22Rv1 (cell line): Measurements from ENCODE around the gene NID1.

ENCODE experiments used
- ZFX ChIP-seq: fragments of 450-650 bp; IDR thresholded peaks from 2 replicates; pipeline ENCODE4 v1.6.1; 2017; ENCODE audit warnings: antibody characterized with exemption, borderline replicate concordance
- TF ChIP-seq, protein P1 (sequence below): fragments of 450-650 bp; IDR thresholded peaks from 2 replicates; pipeline ENCODE4 v1.5.1; 2017; ENCODE audit warnings: mild to moderate bottlenecking

DNA sequence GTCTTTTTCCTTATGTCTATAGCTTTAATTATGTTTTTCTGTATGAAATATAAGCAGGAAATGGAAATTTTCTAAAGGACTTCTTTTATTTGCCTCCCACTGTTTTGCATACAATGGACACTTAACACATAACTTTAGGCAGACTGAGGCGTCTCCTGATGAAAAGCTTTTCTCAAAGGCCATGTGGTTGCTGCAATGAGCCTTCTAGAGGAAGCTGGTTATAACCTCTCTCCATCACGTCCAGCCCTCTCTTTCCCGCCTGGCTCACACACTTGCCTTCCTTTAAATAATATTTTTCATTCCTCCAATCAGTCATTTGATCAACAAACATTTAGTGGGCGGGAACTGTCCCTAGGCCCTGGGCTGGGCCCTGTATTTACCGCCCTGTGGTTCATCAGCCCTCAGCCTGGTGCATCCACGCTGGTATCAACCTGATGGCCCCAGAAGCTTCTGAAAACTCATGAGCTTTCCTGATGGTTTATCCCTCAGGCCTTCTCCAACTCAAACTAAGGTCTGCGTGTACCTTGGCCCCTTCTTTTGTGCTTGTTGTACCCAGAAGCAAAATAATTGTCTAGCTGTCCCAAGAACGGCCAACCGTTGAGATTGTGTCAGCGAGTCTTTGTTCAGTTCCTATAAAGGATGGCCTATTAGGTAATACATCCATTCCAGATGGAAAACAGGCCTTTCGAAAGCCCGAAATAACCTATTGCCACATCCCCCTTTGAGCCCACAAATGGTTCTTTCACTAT, 122.8 kb downstream of the NID1 start:
- TF ChIP-seq, protein P1, sequence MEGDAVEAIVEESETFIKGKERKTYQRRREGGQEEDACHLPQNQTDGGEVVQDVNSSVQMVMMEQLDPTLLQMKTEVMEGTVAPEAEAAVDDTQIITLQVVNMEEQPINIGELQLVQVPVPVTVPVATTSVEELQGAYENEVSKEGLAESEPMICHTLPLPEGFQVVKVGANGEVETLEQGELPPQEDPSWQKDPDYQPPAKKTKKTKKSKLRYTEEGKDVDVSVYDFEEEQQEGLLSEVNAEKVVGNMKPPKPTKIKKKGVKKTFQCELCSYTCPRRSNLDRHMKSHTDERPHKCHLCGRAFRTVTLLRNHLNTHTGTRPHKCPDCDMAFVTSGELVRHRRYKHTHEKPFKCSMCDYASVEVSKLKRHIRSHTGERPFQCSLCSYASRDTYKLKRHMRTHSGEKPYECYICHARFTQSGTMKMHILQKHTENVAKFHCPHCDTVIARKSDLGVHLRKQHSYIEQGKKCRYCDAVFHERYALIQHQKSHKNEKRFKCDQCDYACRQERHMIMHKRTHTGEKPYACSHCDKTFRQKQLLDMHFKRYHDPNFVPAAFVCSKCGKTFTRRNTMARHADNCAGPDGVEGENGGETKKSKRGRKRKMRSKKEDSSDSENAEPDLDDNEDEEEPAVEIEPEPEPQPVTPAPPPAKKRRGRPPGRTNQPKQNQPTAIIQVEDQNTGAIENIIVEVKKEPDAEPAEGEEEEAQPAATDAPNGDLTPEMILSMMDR: no peak
- no peak for TF ChIP-seq ZFX
